GM12865 (cell line): Measurements from ENCODE around the gene CCSER1.

ENCODE experiments used
- DNase-seq: peaks from one replicate; pipeline ENCODE4 v3.0.0; 2010; ENCODE audit warnings: low read depth
- H3K4me3 ChIP-seq: 2 replicates; pipeline ENCODE4 v1.5.1; 2011; ENCODE audit warnings: mild to moderate bottlenecking, low read depth, low read length, control low read depth
- CTCF ChIP-seq: IDR thresholded peaks from 2 replicates; pipeline ENCODE4 v1.5.1; 2011; ENCODE audit warnings: low read length, control low read depth, low read depth, inconsistent platforms; ENCODE audit not compliant: insufficient read depth; ENCODE audit errors: missing control alignments

CCSER1 gene

GRCh38 chr4:91592125-91592524, 1464.9 kb downstream of the CCSER1 start:
- DNase-seq = no peak
- no peak overlapping the region for H3K4me3 ChIP-seq
- no peak for TF ChIP-seq CTCF

GRCh38 chr4:91596718-91597117, 1469.5 kb downstream of the CCSER1 start:
- no peak for TF ChIP-seq CTCF

DNA sequence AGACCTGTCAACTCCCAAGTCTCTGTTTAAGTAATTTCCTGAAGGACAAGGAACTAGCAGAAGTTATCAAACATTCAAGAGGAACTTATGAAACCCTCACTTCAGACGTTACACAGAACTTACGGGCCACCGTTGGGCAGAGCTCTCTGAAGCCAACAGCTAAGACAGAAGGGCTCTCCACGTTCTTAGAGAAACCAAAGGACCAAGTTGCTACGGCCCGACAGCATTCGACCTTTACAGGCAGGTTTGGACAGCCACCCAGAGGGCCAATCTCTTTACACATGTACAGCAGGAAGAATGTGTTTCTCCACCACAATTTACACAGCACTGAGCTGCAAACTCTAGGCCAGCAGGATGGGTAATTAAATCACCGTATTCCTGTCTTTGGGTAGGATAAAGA, 1471.5 kb downstream of the CCSER1 start:
- TF ChIP-seq CTCF = no peak
- no peak overlapping the region for H3K4me3 ChIP-seq
- no peak for DNase-seq

More at GRCh38 chr4:91596718-91597117, 1469.5 kb downstream of the CCSER1 start:
- DNase-seq = no peak
- no peak overlapping the region for H3K4me3 ChIP-seq

GRCh38 chr4:91600301-91600700, 1473.1 kb downstream of the CCSER1 start:
- TF ChIP-seq CTCF = no peak
- H3K4me3 ChIP-seq = no peak overlapping the region
- DNase-seq = no peak

GRCh38 chr4:91601401-91601800, 1474.2 kb downstream of the CCSER1 start:
- no peak for DNase-seq

GRCh38 chr4:91611782-91612181, 1484.6 kb downstream of the CCSER1 start:
- TF ChIP-seq CTCF = no peak
- no peak overlapping the region for H3K4me3 ChIP-seq
- DNase-seq = no peak

More at GRCh38 chr4:91601401-91601800, 1474.2 kb downstream of the CCSER1 start:
- no peak overlapping the region for H3K4me3 ChIP-seq
- TF ChIP-seq CTCF = no peak

GRCh38 chr4:91620952-91621351, 1493.8 kb downstream of the CCSER1 start:
- H3K4me3 ChIP-seq = no peak overlapping the region
- TF ChIP-seq CTCF = no peak
- no peak for DNase-seq
